Type B pancreatic cell (in vitro differentiated cells): ENCODE data around the gene LRRC56. TPM values are rescaled to one million over a fixed set of nuclear protein-coding genes. Genes with fewer than 3 reads are reported as not detected.

Experiments used
- DNase-seq: peaks from one replicate; pipeline ENCODE4 v3.0.0; 2021; ENCODE audit warnings: mixed read lengths; ENCODE audit not compliant: unreplicated experiment; ENCODE audit errors: extremely low spot score
- H3K27ac Mint-ChIP-seq: 2 replicates; pipeline ENCODE4 v1.8.0; 2021; ENCODE audit warnings: mild to moderate bottlenecking, mixed read lengths
- H3K27me3 Mint-ChIP-seq: 2 replicates; pipeline ENCODE4 v1.8.0; 2021; ENCODE audit warnings: mixed read lengths
- H3K36me3 Mint-ChIP-seq: 2 replicates; pipeline ENCODE4 v1.8.0; 2021; ENCODE audit warnings: mixed read lengths
- H3K4me1 Mint-ChIP-seq: one replicate; pipeline ENCODE4 v1.8.0; 2021; ENCODE audit warnings: mixed read lengths; ENCODE audit not compliant: unreplicated experiment
- H3K4me3 Mint-ChIP-seq: 2 replicates; pipeline ENCODE4 v1.8.0; 2021; ENCODE audit warnings: mild to moderate bottlenecking, mixed read lengths
- H3K9me3 Mint-ChIP-seq: 2 replicates; pipeline ENCODE4 v1.8.0; 2021; ENCODE audit warnings: mixed read lengths
- CTCF ChIP-seq: fragments of 200-600 bp; sonication (generic); conservative IDR thresholded peaks from 2 replicates; pipeline ENCODE4 v1.5.0; 2021; ENCODE audit warnings: antibody characterized with exemption, mild to moderate bottlenecking
- total RNA-seq: library from RNA; stranded (reverse); gene quantifications from 2 replicates; pipeline ENCODE4 v1.2.1, GENCODE V29; 2021; ENCODE audit warnings: low replicate concordance

Gene LRRC56
- total RNA-seq, 1 donor from 2014 or later = 1.7 TPM

DNA sequence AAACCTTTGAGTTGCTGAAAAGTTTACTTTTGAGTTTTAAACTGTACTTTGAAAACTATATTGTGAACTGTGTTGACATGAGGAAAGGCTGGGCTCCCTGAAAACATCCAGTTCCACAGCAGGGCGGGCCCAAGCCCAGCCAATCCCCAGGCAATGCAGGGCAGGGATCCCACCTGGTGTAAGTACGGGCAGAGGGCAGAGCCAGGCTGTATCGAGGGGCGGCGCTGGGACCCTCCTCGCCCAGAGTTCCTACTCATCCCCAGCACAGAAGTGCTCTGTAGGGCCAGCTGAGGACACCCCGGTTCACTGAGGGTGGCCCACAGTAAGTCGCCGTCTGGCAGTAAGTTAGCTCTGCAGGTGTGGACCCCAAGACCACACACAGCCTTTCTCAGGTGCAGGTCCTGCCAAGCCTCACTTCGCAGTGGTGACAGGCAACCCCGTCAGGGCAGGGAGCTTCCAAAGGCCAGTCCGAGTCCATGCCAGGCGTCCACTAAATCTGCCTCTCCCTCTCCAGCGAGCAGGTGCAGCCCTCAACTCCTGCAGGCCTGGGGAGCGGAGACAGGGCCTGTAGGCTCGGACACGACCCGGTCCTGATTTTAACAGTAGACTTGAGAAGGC, 29.8 kb downstream of the LRRC56 start:
- Mint-ChIP-seq H3K4me1 (no peaks in the 10 kb centered on the region), H3K36me3 (no peaks in the 10 kb centered on the region), H3K27me3 (no peaks in the 10 kb centered on the region), H3K27ac (peak overlapping the region; percentile 93), H3K4me3 (peak overlapping the region; percentile 89), H3K9me3 (no peaks in the 10 kb centered on the region)
- no peak for TF ChIP-seq CTCF
- DNase-seq = no peak

GRCh38 chr11:567629-568292, 30.4 kb downstream of the LRRC56 start:
- Mint-ChIP-seq H3K27ac (peak overlapping the region; percentile 93), H3K4me1 (no peaks in the 10 kb centered on the region), H3K9me3 (no peaks in the 10 kb centered on the region)

GRCh38 chr11:568306-569157, 31.2 kb downstream of the LRRC56 start:
- Mint-ChIP-seq H3K27me3 (no peaks in the 10 kb centered on the region), H3K4me1 (no peaks in the 10 kb centered on the region), H3K36me3 (no peaks in the 10 kb centered on the region), H3K9me3 (no peaks in the 10 kb centered on the region), H3K27ac (peak overlapping the region; percentile 67), H3K4me3 (peak overlapping the region; percentile 78)
- peak; percentile 96 for DNase-seq
- no peak for TF ChIP-seq CTCF

More at GRCh38 chr11:567629-568292, 30.4 kb downstream of the LRRC56 start:
- DNase-seq = no peak
- H3K36me3 Mint-ChIP-seq = no peaks in the 10 kb centered on the region
- no peak for TF ChIP-seq CTCF
- H3K27me3 Mint-ChIP-seq = no peaks in the 10 kb centered on the region
- peak overlapping the region; percentile 89 for H3K4me3 Mint-ChIP-seq

DNA sequence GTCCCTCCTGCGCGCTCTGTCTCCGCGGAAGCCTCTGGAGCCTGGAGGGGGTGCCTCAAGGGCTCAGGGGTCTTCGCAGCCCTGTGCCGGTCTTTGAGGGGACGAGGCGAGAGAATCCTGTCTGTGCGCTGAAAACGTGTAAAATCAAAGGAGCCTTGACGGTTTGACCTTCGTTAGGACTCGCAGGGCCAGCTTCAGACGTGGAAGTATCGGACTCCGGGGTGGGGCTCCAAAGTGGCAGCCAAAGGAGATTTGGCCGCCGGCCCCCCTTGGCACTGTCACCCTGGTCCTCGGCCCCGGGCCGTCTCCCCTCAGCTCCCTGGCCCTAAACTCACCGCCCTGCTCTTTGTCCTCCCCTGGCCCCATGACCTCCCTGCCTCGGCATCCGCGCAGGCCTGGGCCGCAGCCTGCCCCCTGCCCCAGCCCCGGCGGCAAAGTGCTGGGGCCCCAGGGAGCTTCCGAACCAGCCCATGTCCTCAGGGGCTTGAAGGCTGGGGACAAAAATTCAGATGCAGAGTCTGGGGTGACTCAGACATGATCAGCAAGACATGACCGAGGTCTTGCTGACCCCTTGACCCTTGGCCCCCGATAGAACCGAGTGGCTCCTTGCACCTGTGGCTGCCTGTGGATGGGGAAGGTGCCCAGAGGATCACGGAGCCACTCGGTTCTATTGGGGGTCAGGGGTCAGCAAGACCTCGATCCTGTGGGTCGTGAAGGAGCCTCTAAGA, 32.0 kb downstream of the LRRC56 start:
- Mint-ChIP-seq H3K4me1 (peaks cover 5% of the 10 kb centered on the region), H3K4me3 (peak overlapping the region; percentile 78), H3K9me3 (no peaks in the 10 kb centered on the region), H3K36me3 (no peaks in the 10 kb centered on the region), H3K27ac (peak overlapping the region; percentile 67), H3K27me3 (peaks cover 5% of the 10 kb centered on the region)
- DNase-seq = no peak
- no peak for TF ChIP-seq CTCF

DNA sequence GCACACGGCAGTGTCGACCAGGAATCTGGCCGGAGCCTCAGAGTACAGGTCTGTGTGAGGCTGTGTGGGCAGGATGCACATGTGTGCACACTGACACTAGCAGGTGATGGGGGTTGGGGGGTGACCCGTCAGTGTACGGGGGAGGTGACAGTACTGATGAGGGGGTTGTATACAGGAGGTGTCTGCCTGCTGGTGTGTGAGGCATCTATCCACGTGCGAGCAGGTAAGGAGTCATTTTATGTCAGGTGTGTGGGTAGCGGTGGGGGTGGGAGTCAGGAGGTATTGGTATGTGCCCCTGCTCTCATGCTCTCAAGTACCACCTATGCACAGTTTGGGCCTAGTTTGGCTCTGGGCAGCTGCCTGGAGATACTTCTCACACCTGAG, 34.5 kb downstream of the LRRC56 start:
- H3K27ac Mint-ChIP-seq = peak overlapping the region; percentile 94
- no peak for TF ChIP-seq CTCF
- H3K9me3 Mint-ChIP-seq = no peaks in the 10 kb centered on the region
- no peak for DNase-seq
- H3K36me3 Mint-ChIP-seq = no peaks in the 10 kb centered on the region
- peaks cover 13% of the 10 kb centered on the region for H3K27me3 Mint-ChIP-seq
- peaks cover 14% of the 10 kb centered on the region for H3K4me1 Mint-ChIP-seq
- H3K4me3 Mint-ChIP-seq = peak overlapping the region; percentile 28
